Uterus (tissue), 4 donors: ENCODE results near the gene ARID1B. TPM values are rescaled to one million over a fixed set of nuclear protein-coding genes. Genes with fewer than 3 reads are reported as not detected.

Source experiments
- DNase-seq, 2 donors: peaks; one replicate each; pipeline ENCODE4 v3.0.0-alpha.2; 2019 to 2020
- H3K27ac ChIP-seq, 2 donors: fragments of 200-600 bp; sonication (generic); 1 replicate in 1 of 2; 2 replicates in 1 of 2; pipeline ENCODE4 v1.5.1; 2016 to 2018
- H3K27me3 ChIP-seq, 2 donors: fragments of 200-600 bp; sonication (generic); one replicate each; pipeline ENCODE4 v1.5.1; 2018 to 2019; ENCODE audit warnings: control low read depth in 1 of 2
- H3K36me3 ChIP-seq, 2 donors: fragments of 200-600 bp; sonication (generic); one replicate each; pipeline ENCODE4 v1.5.1; 2019; ENCODE audit warnings: control low read depth in 1 of 2
- H3K4me1 ChIP-seq, 2 donors: fragments of 200-600 bp; sonication (generic); one replicate each; pipeline ENCODE4 v1.5.1; 2018 to 2019; ENCODE audit warnings: control low read depth in 1 of 2
- H3K4me3 ChIP-seq, 2 donors: fragments of 200-600 bp; sonication (generic); 1 replicate in 1 of 2; 2 replicates in 1 of 2; pipeline ENCODE4 v1.5.1; 2018 to 2019; ENCODE audit warnings: mild to moderate bottlenecking in 1 of 2
- H3K9me3 ChIP-seq, 2 donors: fragments of 200-600 bp; sonication (generic); one replicate each; pipeline ENCODE4 v1.5.1; 2019; ENCODE audit warnings: control low read depth in 1 of 2
- POLR2A ChIP-seq, 2 donors: fragments of 450-650 bp; IDR thresholded peaks; one replicate each; pipeline ENCODE4 v1.6.1; 2016; ENCODE audit warnings: antibody characterized with exemption in 2 of 2, mild to moderate bottlenecking in 1 of 2, moderate library complexity in 1 of 2
- intact Hi-C: fragments of 100-400 bp; cut with DNase I; formaldehyde crosslinking; loops from one replicate; pipeline ENCODE4 v1.15.1; 2023; ENCODE audit warnings: low total_unique reads
- total RNA-seq, 4 donors: library from RNA; depleted of rRNA in 3 of 4; stranded (reverse); fragments of >200 nt in 3 of 4; gene quantifications; one replicate each; pipeline versions ENCODE4 v1.1.0 to v1.2.4, GENCODE V29; 2014 to 2023
- TF ChIP-seq, protein P1 (sequence below), 4 experiments: fragments of 200-600 bp in 2 of 4; fragments of 450-650 bp in 2 of 4; sonication (generic) in 2 of 4; IDR thresholded peaks; one replicate each; pipeline ENCODE4 v1.5.1; 2016 to 2019; ENCODE audit warnings: antibody characterized with exemption in 4 of 4, mild to moderate bottlenecking in 2 of 4, moderate library complexity in 1 of 4
- donor health status: DM: yes; HTN: yes; CAD: no.

ARID1B gene
- total RNA-seq, 4 donors from 2014 or later: 63.8 to 198 (median 125) TPM

DNA sequence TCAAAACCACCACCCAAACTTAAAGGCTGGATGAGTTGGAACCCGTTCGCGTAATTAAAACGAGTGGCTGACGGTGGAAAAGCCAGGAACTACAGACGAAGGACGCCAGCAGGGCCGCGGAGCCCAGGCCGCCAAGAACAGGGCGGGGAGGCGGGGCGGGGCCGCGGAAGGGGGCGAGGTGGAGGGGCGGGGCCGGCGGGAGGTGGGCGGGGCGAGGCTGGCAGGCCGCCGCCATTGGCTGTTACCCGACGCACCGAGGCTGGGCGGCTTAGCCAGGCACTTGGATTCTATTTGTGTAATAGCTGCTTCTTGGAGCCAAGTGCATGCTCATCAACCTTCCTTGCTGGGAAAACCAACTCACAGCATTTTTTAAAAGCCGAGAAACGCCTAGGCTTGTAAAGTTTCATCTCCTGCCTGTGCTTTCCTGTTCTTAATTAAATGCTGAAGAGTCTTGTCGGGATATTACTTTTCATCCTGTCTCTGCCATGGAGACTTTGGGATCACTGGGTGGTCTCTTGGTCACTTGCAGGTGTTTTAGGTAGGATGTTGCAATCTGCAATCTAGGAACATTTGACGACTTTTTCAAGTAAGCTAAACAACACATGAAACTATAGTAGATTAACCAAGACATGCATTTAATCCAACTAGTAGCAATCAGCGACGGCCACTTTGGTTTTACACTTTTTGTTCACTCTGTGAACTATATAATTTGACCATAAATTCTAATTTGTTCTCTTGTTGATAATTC, 245.0 kb downstream of the ARID1B start:
- H3K27ac ChIP-seq: peak overlapping the region; percentile 97 to 99
- H3K9me3 ChIP-seq: no peaks in the 10 kb centered on the region
- peak overlapping the region; percentile 73 to 88 for H3K4me3 ChIP-seq
- peak; percentile 90 to 92 for DNase-seq
- peaks cover 0 to 21% of the 10 kb centered on the region in 2 donors for H3K4me1 ChIP-seq
- H3K36me3 ChIP-seq: no peaks in the 10 kb centered on the region
- intact Hi-C loops: loop anchor here (2.0 kb wide), 1 partner anchor 243 kb away; no protein-coding TSS in a partner anchor
- TF ChIP-seq, protein P1, sequence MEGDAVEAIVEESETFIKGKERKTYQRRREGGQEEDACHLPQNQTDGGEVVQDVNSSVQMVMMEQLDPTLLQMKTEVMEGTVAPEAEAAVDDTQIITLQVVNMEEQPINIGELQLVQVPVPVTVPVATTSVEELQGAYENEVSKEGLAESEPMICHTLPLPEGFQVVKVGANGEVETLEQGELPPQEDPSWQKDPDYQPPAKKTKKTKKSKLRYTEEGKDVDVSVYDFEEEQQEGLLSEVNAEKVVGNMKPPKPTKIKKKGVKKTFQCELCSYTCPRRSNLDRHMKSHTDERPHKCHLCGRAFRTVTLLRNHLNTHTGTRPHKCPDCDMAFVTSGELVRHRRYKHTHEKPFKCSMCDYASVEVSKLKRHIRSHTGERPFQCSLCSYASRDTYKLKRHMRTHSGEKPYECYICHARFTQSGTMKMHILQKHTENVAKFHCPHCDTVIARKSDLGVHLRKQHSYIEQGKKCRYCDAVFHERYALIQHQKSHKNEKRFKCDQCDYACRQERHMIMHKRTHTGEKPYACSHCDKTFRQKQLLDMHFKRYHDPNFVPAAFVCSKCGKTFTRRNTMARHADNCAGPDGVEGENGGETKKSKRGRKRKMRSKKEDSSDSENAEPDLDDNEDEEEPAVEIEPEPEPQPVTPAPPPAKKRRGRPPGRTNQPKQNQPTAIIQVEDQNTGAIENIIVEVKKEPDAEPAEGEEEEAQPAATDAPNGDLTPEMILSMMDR (IDR thresholded peaks at IDR 0.05): no peak
- TF ChIP-seq POLR2A (IDR thresholded peaks at IDR 0.05): peak in 1 of 2 donors; percentile 71
- no peaks in the 10 kb centered on the region for H3K27me3 ChIP-seq

DNA sequence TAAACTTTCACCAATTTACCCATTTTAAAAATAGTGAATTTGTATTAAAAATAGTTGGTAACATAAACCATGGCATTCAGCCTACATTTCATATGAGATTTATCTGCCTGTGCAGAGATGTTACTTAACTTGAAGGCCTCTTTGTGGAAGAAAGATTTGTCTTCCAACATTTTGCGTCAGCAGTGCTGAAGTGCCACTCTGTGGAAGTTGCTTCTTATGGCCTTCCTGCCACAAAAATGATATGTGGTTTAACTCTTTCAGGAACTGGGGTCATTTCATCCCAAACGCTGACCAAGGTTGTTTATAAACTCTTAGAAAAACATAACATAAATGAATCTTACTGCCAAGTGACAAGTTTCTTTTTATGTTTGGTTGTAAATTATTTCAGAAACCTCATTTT, 246.8 kb downstream of the ARID1B start:
- no peak for DNase-seq
- H3K4me3 ChIP-seq: no peak overlapping the region
- intact Hi-C loops: no loop called here
- peaks cover 0 to 21% of the 10 kb centered on the region in 2 donors for H3K4me1 ChIP-seq
- no peaks in the 10 kb centered on the region for H3K36me3 ChIP-seq
- TF ChIP-seq POLR2A (IDR thresholded peaks at IDR 0.05): no peak
- TF ChIP-seq, protein P1 (IDR thresholded peaks at IDR 0.05): no peak
- H3K9me3 ChIP-seq: no peaks in the 10 kb centered on the region
- peak overlapping the region; percentile 33 to 99 for H3K27ac ChIP-seq
- no peaks in the 10 kb centered on the region for H3K27me3 ChIP-seq

DNA sequence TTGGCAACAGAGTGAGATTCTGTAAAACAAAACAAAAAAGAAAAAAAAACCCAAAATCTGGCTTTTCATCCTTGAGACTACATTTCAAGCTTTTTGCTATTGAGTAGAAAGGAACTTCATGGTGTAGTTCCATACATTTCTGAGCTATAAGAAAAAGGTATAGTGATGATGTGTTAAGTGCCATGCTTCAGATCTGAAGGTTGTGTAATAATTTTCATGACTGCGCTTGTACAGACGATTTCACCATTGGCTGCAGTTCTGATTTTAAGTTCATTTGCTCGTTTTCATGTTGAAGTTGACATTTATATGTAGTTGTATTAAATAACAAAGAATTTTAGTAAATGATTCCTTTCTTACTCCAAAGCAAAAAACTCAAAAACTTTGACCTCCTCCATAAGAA, 247.6 kb downstream of the ARID1B start:
- H3K4me1 ChIP-seq: peaks cover 0 to 20% of the 10 kb centered on the region in 2 donors
- intact Hi-C loops: no loop called here
- H3K27ac ChIP-seq: peak overlapping the region in 1 of 2 donors; percentile 33
- no peaks in the 10 kb centered on the region for H3K27me3 ChIP-seq
- no peak for DNase-seq
- TF ChIP-seq, protein P1 (IDR thresholded peaks at IDR 0.05): no peak
- no peak for TF ChIP-seq POLR2A (IDR thresholded peaks at IDR 0.05)
- no peaks in the 10 kb centered on the region for H3K36me3 ChIP-seq
- H3K9me3 ChIP-seq: no peaks in the 10 kb centered on the region
- H3K4me3 ChIP-seq: no peak overlapping the region

DNA sequence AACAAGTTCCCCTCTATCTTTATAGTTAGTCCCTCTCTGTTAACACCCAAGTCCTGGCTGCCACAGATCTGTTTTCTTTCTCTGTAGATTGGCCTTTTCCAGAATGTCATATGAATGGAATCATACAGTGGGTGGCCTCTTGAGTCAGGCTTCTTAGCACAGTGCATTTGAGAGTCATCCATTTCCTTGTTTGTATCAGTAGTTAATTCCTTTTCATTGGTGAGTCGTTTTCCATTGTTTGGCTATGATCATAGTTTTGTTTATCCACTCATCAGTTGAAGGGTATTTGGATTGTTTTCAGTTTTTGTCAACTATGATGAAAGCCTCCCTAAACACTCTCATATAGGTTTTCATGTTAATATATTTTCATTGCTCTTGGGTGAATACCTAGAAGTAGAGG, 248.3 kb downstream of the ARID1B start:
- H3K27ac ChIP-seq: no peak overlapping the region
- intact Hi-C loops: no loop called here
- no peaks in the 10 kb centered on the region for H3K9me3 ChIP-seq
- DNase-seq: no peak
- TF ChIP-seq, protein P1 (IDR thresholded peaks at IDR 0.05): no peak
- no peak for TF ChIP-seq POLR2A (IDR thresholded peaks at IDR 0.05)
- H3K27me3 ChIP-seq: no peaks in the 10 kb centered on the region
- H3K4me3 ChIP-seq: no peak overlapping the region
- H3K36me3 ChIP-seq: no peaks in the 10 kb centered on the region
- peaks cover 0 to 13% of the 10 kb centered on the region in 2 donors for H3K4me1 ChIP-seq

DNA sequence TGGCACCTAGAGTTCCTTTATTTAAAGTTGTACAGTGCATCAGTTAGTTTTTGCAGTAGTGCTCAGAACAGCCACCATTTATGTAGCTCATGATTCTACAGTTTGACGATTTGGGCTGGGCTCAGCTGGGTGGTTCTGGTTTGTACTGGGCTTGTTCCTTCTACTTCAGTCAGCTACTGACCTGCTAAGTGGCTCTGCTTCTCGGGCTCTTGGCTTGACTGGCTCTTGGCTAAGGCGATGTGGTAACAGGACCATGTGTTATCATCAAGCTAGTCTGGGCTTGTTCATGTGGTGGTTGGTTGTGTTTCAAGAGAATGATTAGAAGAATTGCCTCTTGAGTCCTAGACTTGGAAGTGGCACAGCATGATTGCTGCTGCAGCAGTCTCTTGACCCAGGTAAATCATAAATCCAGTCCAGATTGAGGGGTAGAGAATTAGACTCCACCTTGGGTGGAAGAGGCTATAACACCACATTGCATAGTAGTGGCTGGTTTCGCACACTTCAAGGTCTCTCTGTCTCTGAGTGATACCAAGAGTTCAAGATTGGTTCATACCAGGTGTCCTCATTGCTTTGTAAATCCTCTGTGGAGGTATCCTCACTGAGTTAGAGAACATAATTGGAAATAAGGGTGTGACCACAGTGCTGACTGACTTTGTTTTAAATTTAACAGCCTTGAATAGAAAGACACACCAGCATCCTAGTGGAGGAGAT, 253.0 kb downstream of the ARID1B start:
- no peak overlapping the region for H3K4me3 ChIP-seq
- H3K27ac ChIP-seq: no peak overlapping the region
- H3K9me3 ChIP-seq: no peaks in the 10 kb centered on the region
- H3K36me3 ChIP-seq: no peaks in the 10 kb centered on the region
- intact Hi-C loops: no loop called here
- no peaks in the 10 kb centered on the region for H3K27me3 ChIP-seq
- DNase-seq: no peak
- H3K4me1 ChIP-seq: peaks cover 0 to 9% of the 10 kb centered on the region in 2 donors
- no peak for TF ChIP-seq POLR2A (IDR thresholded peaks at IDR 0.05)
- TF ChIP-seq, protein P1 (IDR thresholded peaks at IDR 0.05): no peak
